Epithelial cell of proximal tubule (primary cell): ENCODE data around the gene NT5DC1. TPM values are rescaled to one million over a fixed set of nuclear protein-coding genes. Genes with fewer than 3 reads are reported as not detected.

Source experiments
- DNase-seq: peaks from one replicate; pipeline ENCODE4 v3.0.0-alpha.2; 2011; ENCODE audit warnings: low read depth
- H3K4me3 ChIP-seq: 2 replicates; pipeline ENCODE4 v1.5.1; 2011; ENCODE audit warnings: low read depth, mild to moderate bottlenecking, low read length
- CTCF ChIP-seq: conservative IDR thresholded peaks from 2 replicates; pipeline ENCODE4 v1.5.1; 2012; ENCODE audit warnings: low read depth, mild to moderate bottlenecking, low read length
- total RNA-seq: library from RNA; depleted of rRNA; stranded (reverse); fragments of >200 nt; gene quantifications from 2 replicates; pipeline ENCODE4 v1.2.3, GENCODE V29; 2015

The NT5DC1 gene
- total RNA-seq, 1 donor from 2014 or later = 23.5 TPM

GRCh38 chr6:116111552-116112528, 11.2 kb downstream of the NT5DC1 start:
- peak; percentile 92 for TF ChIP-seq CTCF
- DNase-seq = no peak
- no peak overlapping the region for H3K4me3 ChIP-seq

GRCh38 chr6:116113386-116113785, 12.7 kb downstream of the NT5DC1 start:
- TF ChIP-seq CTCF = no peak
- H3K4me3 ChIP-seq = no peak overlapping the region
- DNase-seq = no peak

GRCh38 chr6:116115781-116116180, 15.1 kb downstream of the NT5DC1 start:
- TF ChIP-seq CTCF = peak; percentile 43
- no peak for DNase-seq

GRCh38 chr6:116118608-116119007, 18.0 kb downstream of the NT5DC1 start:
- DNase-seq = no peak
- H3K4me3 ChIP-seq = no peak overlapping the region
- no peak for TF ChIP-seq CTCF

More at GRCh38 chr6:116115781-116116180, 15.1 kb downstream of the NT5DC1 start:
- H3K4me3 ChIP-seq = no peak overlapping the region

- H3K4me3 ChIP-seq = no peak overlapping the region
- no peak for DNase-seq
- no peak for TF ChIP-seq CTCF
Observed at GRCh38 chr6:116120430-116120829, 19.8 kb downstream of the NT5DC1 start.

GRCh38 chr6:116126032-116126431, 25.4 kb downstream of the NT5DC1 start, which contains the start of gene COL10A1:
COL10A1 (minus strand) TSS chr6:116126132; CDS start chr6:116125492, 640 bp downstream.
- H3K4me3 ChIP-seq = no peak within 1 kb of the TSS
- TF ChIP-seq CTCF = no peak
- DNase-seq = no peak
